Tibial artery (tissue), 4 donors: ENCODE measurements around the gene CDCA4.
A peak's percentile ranks its signal among the peaks of the same experiment; 100 is the strongest.
"Not testable (repeated sequence)": the region's sequence is repeated elsewhere in the genome, so short reads cannot be mapped to it uniquely, and the experiment has no call there.

ENCODE experiments used
- DNase-seq, 2 donors: peaks; one replicate each; pipeline ENCODE4 v3.0.0-alpha.2; 2019
- H3K27ac ChIP-seq, 2 donors: fragments of 200-600 bp; sonication (generic) in 1 of 2; 1 replicate in 1 of 2; 2 replicates in 1 of 2; pipeline ENCODE4 v1.5.1; 2018 to 2019; ENCODE audit warnings: mild to moderate bottlenecking in 1 of 2
- H3K27me3 ChIP-seq, 2 donors: fragments of 200-600 bp; sonication (generic) in 1 of 2; one replicate each; pipeline versions ENCODE4 v1.5.1 to v1.6.0; 2016 to 2019
- H3K36me3 ChIP-seq, 3 donors: fragments of 200-600 bp; sonication (generic) in 2 of 3; one replicate each; pipeline ENCODE4 v1.5.1; 2016 to 2019; ENCODE audit warnings: mild to moderate bottlenecking in 2 of 3
- H3K4me1 ChIP-seq, 4 donors: fragments of 200-600 bp; sonication (generic) in 2 of 4; 1 replicate in 3 of 4; 2 replicates in 1 of 4; pipeline ENCODE4 v1.5.1; 2016 to 2019
- H3K4me3 ChIP-seq, 2 donors: fragments of 200-600 bp; sonication (generic) in 1 of 2; 1 replicate in 1 of 2; 2 replicates in 1 of 2; pipeline ENCODE4 v1.5.1; 2018 to 2019; ENCODE audit warnings: mild to moderate bottlenecking in 2 of 2
- H3K9me3 ChIP-seq, 3 donors: fragments of 200-600 bp; sonication (generic) in 1 of 3; one replicate each; pipeline ENCODE4 v1.5.1; 2016 to 2019
- CTCF ChIP-seq, 2 experiments: fragments of 200-600 bp in 1 of 2; fragments of 450-650 bp in 1 of 2; IDR thresholded peaks; one replicate each; pipeline ENCODE4 v1.5.1; 2017 to 2019; ENCODE audit warnings: antibody characterized with exemption in 2 of 2, mild to moderate bottlenecking in 1 of 2, moderate library complexity in 1 of 2
- intact Hi-C: fragments of 100-400 bp; cut with DNase I; formaldehyde crosslinking; loops from one replicate; pipeline ENCODE4 v1.15.0; 2023; ENCODE audit warnings: low total_unique reads

The CDCA4 gene

GRCh38 chr14:105030836-105031396 is 10.0 kb upstream of the CDCA4 start:
- H3K27ac ChIP-seq: no peak overlapping the region
- peaks cover 0 to 9% (median 0%) of the 10 kb centered on the region in 4 donors for H3K4me1 ChIP-seq
- H3K9me3 ChIP-seq: no peaks in the 10 kb centered on the region
- no peak for DNase-seq
- intact Hi-C loops: no loop called here
- H3K4me3 ChIP-seq: no peak overlapping the region
- TF ChIP-seq CTCF (IDR thresholded peaks at IDR 0.05): no peak
- no peaks in the 10 kb centered on the region for H3K27me3 ChIP-seq
- H3K36me3 ChIP-seq: no peaks in the 10 kb centered on the region

- H3K9me3 ChIP-seq: no peaks in the 10 kb centered on the region
- no peaks in the 10 kb centered on the region for H3K27me3 ChIP-seq
- no peak for TF ChIP-seq CTCF (IDR thresholded peaks at IDR 0.05)
- H3K4me1 ChIP-seq: peaks cover 0 to 9% (median 0%) of the 10 kb centered on the region in 4 donors
- intact Hi-C loops: no loop called here
- no peak for DNase-seq
- no peaks in the 10 kb centered on the region for H3K36me3 ChIP-seq
- H3K27ac ChIP-seq: no peak overlapping the region
- H3K4me3 ChIP-seq: no peak overlapping the region
These were observed 9.3 kb upstream of the CDCA4 start for GRCh38 chr14:105030194-105030593.

GRCh38 chr14:105029402-105029801 is 8.5 kb upstream of the CDCA4 start:
- intact Hi-C loops: no loop called here
- no peak for DNase-seq
- Histone ChIP-seq H3K36me3 (no peaks in the 10 kb centered on the region), H3K27me3 (no peaks in the 10 kb centered on the region), H3K4me1 (peaks cover 0 to 9% (median 0%) of the 10 kb centered on the region in 4 donors), H3K9me3 (no peaks in the 10 kb centered on the region), H3K4me3 (no peak overlapping the region), H3K27ac (no peak overlapping the region)
- no peak for TF ChIP-seq CTCF (IDR thresholded peaks at IDR 0.05)

- no peak overlapping the region for H3K4me3 ChIP-seq
- intact Hi-C loops: no loop called here
- no peak for DNase-seq
- no peaks in the 10 kb centered on the region for H3K27me3 ChIP-seq
- H3K4me1 ChIP-seq: peaks cover 0 to 9% (median 0%) of the 10 kb centered on the region in 4 donors
- H3K9me3 ChIP-seq: no peaks in the 10 kb centered on the region
- no peaks in the 10 kb centered on the region for H3K36me3 ChIP-seq
- TF ChIP-seq CTCF (IDR thresholded peaks at IDR 0.05): no peak
- no peak overlapping the region for H3K27ac ChIP-seq
These were observed 7.5 kb upstream of the CDCA4 start for GRCh38 chr14:105028251-105028927.

GRCh38 chr14:105027718-105028117 is 6.8 kb upstream of the CDCA4 start:
- H3K27me3 ChIP-seq, H3K4me3 ChIP-seq, DNase-seq, H3K9me3 ChIP-seq, H3K4me1 ChIP-seq, H3K36me3 ChIP-seq, intact Hi-C loops: not testable (repeated sequence)
- H3K27ac ChIP-seq: peak overlapping the region; percentile 11 to 17

- intact Hi-C loops: no loop called here
- H3K27ac ChIP-seq: peak overlapping the region; percentile 11 to 17
- H3K27me3 ChIP-seq: no peaks in the 10 kb centered on the region
- no peak overlapping the region for H3K4me3 ChIP-seq
- DNase-seq: no peak
- H3K4me1 ChIP-seq: peaks cover 0 to 13% (median 3%) of the 10 kb centered on the region in 4 donors
- no peaks in the 10 kb centered on the region for H3K36me3 ChIP-seq
- no peak for TF ChIP-seq CTCF (IDR thresholded peaks at IDR 0.05)
- H3K9me3 ChIP-seq: no peaks in the 10 kb centered on the region
These were observed 6.1 kb upstream of the CDCA4 start for GRCh38 chr14:105026802-105027563.
